ENCODE results near the gene CCR7.

DNA sequence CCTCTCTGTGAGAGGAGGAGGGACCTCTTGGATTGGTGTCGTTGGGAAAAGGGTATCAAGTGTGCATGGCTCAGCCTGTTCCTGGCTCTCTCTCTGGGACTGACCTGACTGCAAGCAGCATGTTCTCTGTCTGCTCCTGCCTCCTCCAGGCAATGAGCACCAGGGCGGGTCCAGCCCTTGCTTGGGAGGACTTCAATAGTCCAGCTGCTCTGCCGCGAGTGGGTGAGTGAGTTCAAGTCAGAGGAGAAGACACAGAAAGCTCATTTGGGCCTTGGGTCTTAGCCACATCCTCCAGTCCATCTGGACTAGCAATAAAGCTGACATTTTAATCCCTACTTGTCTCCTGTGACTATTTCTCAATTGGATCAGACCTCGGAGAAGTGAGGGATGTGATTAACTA lies 38.6 kb downstream of the CCR7 start:
- TF ChIP-seq NONO (IDR thresholded peaks at IDR 0.05) (no peak), NONO (CRISPR knock-in tag; conservative IDR thresholded peaks at IDR 0.05) (no peak), HOXA9 (CRISPR knock-in tag; IDR thresholded peaks at IDR 0.05; ENCODE audit: borderline replicate concordance) (no peak), RFX5 (IDR thresholded peaks at IDR 0.05; ENCODE audit: low read depth, low read length) (no peak), CBX2 (IDR thresholded peaks at IDR 0.05; ENCODE audit: low read depth, low read length) (no peak), CBX2 (CRISPR knock-in tag; IDR thresholded peaks at IDR 0.05; ENCODE audit: low read depth) (no peak), ZNF235 (CRISPR knock-in tag; IDR thresholded peaks at IDR 0.05; ENCODE audit: borderline replicate concordance) (no peak), ZNF34 (CRISPR knock-in tag; IDR thresholded peaks at IDR 0.05; ENCODE audit: borderline replicate concordance) (no peak), SMC3 (IDR thresholded peaks at IDR 0.05; ENCODE audit: low read length) (no peak), NR3C1 (CRISPR knock-in tag; IDR thresholded peaks at IDR 0.05) (no peak)
- TF ChIP-seq, protein P1, sequence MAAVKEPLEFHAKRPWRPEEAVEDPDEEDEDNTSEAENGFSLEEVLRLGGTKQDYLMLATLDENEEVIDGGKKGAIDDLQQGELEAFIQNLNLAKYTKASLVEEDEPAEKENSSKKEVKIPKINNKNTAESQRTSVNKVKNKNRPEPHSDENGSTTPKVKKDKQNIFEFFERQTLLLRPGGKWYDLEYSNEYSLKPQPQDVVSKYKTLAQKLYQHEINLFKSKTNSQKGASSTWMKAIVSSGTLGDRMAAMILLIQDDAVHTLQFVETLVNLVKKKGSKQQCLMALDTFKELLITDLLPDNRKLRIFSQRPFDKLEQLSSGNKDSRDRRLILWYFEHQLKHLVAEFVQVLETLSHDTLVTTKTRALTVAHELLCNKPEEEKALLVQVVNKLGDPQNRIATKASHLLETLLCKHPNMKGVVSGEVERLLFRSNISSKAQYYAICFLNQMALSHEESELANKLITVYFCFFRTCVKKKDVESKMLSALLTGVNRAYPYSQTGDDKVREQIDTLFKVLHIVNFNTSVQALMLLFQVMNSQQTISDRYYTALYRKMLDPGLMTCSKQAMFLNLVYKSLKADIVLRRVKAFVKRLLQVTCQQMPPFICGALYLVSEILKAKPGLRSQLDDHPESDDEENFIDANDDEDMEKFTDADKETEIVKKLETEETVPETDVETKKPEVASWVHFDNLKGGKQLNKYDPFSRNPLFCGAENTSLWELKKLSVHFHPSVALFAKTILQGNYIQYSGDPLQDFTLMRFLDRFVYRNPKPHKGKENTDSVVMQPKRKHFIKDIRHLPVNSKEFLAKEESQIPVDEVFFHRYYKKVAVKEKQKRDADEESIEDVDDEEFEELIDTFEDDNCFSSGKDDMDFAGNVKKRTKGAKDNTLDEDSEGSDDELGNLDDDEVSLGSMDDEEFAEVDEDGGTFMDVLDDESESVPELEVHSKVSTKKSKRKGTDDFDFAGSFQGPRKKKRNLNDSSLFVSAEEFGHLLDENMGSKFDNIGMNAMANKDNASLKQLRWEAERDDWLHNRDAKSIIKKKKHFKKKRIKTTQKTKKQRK (IDR thresholded peaks at IDR 0.05; ENCODE audit: low read length): no peak
- TF ChIP-seq, protein P2, sequence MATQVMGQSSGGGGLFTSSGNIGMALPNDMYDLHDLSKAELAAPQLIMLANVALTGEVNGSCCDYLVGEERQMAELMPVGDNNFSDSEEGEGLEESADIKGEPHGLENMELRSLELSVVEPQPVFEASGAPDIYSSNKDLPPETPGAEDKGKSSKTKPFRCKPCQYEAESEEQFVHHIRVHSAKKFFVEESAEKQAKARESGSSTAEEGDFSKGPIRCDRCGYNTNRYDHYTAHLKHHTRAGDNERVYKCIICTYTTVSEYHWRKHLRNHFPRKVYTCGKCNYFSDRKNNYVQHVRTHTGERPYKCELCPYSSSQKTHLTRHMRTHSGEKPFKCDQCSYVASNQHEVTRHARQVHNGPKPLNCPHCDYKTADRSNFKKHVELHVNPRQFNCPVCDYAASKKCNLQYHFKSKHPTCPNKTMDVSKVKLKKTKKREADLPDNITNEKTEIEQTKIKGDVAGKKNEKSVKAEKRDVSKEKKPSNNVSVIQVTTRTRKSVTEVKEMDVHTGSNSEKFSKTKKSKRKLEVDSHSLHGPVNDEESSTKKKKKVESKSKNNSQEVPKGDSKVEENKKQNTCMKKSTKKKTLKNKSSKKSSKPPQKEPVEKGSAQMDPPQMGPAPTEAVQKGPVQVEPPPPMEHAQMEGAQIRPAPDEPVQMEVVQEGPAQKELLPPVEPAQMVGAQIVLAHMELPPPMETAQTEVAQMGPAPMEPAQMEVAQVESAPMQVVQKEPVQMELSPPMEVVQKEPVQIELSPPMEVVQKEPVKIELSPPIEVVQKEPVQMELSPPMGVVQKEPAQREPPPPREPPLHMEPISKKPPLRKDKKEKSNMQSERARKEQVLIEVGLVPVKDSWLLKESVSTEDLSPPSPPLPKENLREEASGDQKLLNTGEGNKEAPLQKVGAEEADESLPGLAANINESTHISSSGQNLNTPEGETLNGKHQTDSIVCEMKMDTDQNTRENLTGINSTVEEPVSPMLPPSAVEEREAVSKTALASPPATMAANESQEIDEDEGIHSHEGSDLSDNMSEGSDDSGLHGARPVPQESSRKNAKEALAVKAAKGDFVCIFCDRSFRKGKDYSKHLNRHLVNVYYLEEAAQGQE (IDR thresholded peaks at IDR 0.05; ENCODE audit: borderline replicate concordance in 1 of 2, low read depth in 1 of 2, low read length in 2 of 2): no peak
- TF ChIP-seq, protein P3, sequence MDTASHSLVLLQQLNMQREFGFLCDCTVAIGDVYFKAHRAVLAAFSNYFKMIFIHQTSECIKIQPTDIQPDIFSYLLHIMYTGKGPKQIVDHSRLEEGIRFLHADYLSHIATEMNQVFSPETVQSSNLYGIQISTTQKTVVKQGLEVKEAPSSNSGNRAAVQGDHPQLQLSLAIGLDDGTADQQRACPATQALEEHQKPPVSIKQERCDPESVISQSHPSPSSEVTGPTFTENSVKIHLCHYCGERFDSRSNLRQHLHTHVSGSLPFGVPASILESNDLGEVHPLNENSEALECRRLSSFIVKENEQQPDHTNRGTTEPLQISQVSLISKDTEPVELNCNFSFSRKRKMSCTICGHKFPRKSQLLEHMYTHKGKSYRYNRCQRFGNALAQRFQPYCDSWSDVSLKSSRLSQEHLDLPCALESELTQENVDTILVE (CRISPR knock-in tag; IDR thresholded peaks at IDR 0.05): no peak
- TF ChIP-seq, protein P4, sequence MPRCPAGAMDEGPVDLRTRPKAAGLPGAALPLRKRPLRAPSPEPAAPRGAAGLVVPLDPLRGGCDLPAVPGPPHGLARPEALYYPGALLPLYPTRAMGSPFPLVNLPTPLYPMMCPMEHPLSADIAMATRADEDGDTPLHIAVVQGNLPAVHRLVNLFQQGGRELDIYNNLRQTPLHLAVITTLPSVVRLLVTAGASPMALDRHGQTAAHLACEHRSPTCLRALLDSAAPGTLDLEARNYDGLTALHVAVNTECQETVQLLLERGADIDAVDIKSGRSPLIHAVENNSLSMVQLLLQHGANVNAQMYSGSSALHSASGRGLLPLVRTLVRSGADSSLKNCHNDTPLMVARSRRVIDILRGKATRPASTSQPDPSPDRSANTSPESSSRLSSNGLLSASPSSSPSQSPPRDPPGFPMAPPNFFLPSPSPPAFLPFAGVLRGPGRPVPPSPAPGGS (CRISPR knock-in tag; IDR thresholded peaks at IDR 0.05): no peak
- TF ChIP-seq, protein P5, sequence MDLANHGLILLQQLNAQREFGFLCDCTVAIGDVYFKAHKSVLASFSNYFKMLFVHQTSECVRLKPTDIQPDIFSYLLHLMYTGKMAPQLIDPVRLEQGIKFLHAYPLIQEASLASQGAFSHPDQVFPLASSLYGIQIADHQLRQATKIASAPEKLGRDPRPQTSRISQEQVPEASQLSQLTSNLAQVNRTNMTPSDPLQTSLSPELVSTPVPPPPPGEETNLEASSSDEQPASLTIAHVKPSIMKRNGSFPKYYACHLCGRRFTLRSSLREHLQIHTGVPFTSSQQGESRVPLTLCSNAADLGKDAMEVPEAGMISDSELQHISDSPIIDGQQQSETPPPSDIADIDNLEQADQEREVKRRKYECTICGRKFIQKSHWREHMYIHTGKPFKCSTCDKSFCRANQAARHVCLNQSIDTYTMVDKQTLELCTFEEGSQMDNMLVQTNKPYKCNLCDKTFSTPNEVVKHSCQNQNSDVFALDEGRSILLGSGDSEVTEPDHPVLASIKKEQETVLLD (CRISPR knock-in tag; IDR thresholded peaks at IDR 0.05; ENCODE audit: low read depth): no peak
- TF ChIP-seq, protein P6, sequence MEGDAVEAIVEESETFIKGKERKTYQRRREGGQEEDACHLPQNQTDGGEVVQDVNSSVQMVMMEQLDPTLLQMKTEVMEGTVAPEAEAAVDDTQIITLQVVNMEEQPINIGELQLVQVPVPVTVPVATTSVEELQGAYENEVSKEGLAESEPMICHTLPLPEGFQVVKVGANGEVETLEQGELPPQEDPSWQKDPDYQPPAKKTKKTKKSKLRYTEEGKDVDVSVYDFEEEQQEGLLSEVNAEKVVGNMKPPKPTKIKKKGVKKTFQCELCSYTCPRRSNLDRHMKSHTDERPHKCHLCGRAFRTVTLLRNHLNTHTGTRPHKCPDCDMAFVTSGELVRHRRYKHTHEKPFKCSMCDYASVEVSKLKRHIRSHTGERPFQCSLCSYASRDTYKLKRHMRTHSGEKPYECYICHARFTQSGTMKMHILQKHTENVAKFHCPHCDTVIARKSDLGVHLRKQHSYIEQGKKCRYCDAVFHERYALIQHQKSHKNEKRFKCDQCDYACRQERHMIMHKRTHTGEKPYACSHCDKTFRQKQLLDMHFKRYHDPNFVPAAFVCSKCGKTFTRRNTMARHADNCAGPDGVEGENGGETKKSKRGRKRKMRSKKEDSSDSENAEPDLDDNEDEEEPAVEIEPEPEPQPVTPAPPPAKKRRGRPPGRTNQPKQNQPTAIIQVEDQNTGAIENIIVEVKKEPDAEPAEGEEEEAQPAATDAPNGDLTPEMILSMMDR (CRISPR knock-in tag; IDR thresholded peaks at IDR 0.05): no peak
